Mononuclear cell (primary cell): Measurements from ENCODE around the gene MORN1. TPM values are rescaled to one million over a fixed set of nuclear protein-coding genes. Genes with fewer than 3 reads are reported as not detected.

Experiments used
- H3K27me3 ChIP-seq: 2 replicates; pipeline ENCODE4 v1.6.0; 2011; ENCODE audit warnings: low read length, control low read depth; ENCODE audit not compliant: insufficient read depth
- H3K4me1 ChIP-seq: 2 replicates; pipeline ENCODE4 v1.5.1; 2011; ENCODE audit warnings: mild to moderate bottlenecking, low read length, control low read depth; ENCODE audit not compliant: insufficient read depth
- H3K4me3 ChIP-seq: 2 replicates; pipeline ENCODE4 v1.5.1; 2011; ENCODE audit warnings: mild to moderate bottlenecking, low read length, moderate library complexity
- H3K9me3 ChIP-seq: 2 replicates; pipeline ENCODE4 v1.5.1; 2011; ENCODE audit warnings: low read depth, mild to moderate bottlenecking, control low read depth, low read length
- total RNA-seq: library from RNA; depleted of rRNA; stranded (reverse); fragments of >200 nt; gene quantifications from one replicate; pipeline ENCODE4 v1.2.3, GENCODE V29; 2012

Gene MORN1
- total RNA-seq, 1 donor = 4.2 TPM

DNA sequence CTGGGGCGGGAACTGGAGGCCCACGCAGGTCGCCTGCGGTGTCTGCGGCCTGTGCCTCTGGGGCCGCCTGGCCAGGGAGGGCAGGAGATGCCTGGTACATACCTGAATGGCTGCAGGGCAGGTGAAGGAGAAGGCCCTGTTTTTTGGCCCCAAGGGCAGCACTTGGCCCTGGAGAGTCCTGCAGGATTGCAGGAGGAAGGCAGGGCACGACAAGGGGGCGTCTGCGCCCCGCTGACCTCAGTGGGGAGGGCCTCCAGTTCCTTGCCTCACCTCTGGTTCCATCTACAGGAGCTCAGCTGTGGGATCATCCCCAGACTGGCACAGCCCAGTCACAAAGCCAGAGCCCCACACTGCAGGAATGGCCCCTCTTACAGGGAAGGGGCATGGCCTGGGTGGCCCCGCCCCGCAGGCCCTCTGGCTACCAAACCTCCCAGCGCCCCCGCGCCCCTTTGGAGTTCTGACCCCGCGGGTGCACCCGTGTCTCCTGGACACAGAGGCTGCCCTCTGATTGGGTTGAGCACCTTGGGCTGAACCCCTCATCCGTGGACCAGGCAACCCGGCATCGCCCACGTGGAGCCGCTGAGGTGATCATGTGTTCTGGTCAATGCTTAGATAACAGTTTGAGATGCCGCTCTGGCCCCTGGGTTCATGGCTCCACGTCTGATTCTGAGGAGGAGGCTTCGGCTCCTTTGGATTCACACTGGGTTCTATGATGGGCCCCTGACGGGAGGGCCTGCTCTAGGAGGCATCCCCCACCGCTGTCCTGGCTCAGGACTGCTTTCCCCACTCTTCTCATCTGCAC, 22.3 kb upstream of the MORN1 start:
- Histone ChIP-seq H3K4me1 (peaks cover 51% of the 10 kb centered on the region), H3K4me3 (no peak overlapping the region), H3K9me3 (no peaks in the 10 kb centered on the region), H3K27me3 (no peaks in the 10 kb centered on the region)

DNA sequence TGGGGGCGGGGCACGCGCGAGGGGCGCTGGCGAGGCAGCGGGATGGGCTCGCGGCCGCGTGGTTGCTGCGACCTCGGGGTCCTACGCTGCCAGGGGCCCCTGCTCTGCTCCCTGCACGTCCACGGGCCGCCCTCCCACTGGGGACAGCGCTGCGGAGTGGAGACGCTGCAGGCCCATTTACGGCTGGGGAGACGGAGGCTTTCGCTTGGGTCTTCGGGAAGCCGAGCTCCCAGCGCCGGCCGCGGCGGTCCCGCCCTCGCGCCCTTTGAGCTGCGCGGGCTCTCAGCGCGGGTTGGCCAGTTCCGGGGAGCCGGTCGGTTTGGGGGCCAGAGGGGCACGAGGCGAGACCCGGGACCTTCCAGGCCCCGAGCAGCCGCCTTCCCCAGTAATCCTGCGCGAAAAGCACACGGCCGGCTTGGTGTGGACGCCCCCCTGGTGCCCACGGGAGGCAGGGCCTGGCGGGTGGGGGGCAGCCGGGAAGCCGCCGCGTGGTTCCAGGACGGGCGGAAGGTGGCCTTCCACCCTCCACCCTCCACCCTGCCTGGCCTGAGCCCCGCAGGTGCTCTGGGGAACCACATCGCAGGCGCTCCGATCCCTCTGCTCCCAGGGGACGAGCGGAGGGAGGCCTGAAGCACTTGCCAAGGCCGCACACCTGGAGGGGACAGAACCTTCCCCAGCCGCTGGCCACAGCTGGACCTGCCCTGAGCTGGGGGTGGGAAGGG, 21.6 kb upstream of the MORN1 start:
- H3K9me3 ChIP-seq = no peaks in the 10 kb centered on the region
- H3K27me3 ChIP-seq = no peaks in the 10 kb centered on the region
- peak overlapping the region; percentile 76 for H3K4me3 ChIP-seq
- H3K4me1 ChIP-seq = peaks cover 51% of the 10 kb centered on the region

DNA sequence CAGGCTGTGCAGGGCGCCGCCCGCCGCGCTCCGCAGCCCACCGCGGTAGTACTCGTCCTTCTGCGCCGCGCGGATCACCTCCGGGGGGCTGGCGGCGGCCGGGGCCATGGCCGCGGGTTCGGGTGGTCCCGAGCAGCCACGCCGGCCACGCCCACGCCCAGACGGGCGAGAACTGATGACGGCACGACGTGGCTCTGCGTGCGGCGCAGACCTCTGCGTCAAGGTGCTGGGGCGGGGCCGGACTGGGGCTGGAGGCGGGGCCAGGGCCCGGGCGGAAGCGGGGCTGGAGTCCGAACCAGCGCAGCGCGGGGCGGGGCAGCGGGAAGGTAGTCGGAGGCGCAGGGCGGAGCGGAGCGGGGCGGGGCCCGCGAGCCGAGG, 21.0 kb upstream of the MORN1 start, which contains the start of gene PEX10:
PEX10 (minus strand) TSS at position 170 of the 378 bp plus-strand sequence; CDS start at position 108, 62 bp downstream.
- peak within 1 kb of the TSS; percentile 76 for H3K4me3 ChIP-seq
- peaks cover 51% of the 10 kb centered on the region for H3K4me1 ChIP-seq
- H3K27me3 ChIP-seq = no peaks in the 10 kb centered on the region
- no peaks in the 10 kb centered on the region for H3K9me3 ChIP-seq

DNA sequence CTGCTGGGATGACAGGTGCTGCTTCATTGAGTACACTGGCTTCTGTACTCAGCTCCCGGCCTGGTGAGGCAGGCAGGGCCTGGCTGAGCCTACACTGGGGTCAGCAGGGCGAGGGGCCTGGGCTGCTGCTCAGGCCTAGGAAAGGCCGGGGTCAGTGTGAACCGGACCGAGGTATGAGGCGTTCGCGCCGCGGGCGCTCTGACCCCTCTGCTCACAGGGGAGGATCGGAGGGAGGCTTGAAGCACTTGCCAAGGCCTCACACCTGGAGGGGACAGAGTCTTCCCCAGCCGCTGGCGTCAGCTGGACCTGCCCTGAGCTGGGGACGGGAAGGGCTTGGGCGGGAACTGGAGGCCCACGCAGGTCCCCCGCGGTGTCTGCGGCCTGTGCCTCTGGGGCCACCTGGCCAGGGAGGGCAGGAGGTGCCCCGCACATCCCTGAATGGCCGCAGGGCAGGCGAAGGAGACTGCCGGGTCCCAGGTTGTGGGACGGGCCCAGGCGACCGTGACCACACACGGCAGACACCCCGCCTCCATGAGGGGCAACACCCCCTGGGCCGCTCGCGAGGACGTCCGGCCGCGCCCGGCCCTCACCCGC, 20.5 kb upstream of the MORN1 start:
- Histone ChIP-seq H3K4me3 (peak overlapping the region; percentile 76), H3K27me3 (no peaks in the 10 kb centered on the region), H3K4me1 (peaks cover 48% of the 10 kb centered on the region), H3K9me3 (no peaks in the 10 kb centered on the region)

DNA sequence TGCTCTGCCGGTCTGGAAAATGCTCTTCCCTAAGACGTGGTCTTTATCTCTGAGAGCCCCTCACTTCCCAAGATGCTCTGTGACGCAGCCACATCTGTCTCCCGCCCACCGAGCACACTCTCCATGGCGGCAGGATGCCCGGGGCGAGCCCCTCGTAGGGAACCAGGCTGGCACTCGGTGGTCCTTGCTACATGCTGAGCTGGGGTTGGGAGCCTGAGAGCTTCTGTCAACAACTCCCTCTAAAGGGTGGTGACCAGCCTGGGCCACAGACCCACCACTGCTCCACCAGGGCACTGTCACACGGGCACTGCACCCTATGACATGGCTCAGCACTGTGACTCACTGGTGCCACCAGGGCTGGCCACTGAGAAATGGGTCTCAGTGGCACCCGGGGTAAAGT, 18.4 kb upstream of the MORN1 start:
- H3K4me1 ChIP-seq = peaks cover 28% of the 10 kb centered on the region
- H3K4me3 ChIP-seq = no peak overlapping the region
- H3K27me3 ChIP-seq = no peaks in the 10 kb centered on the region
- H3K9me3 ChIP-seq = no peaks in the 10 kb centered on the region

DNA sequence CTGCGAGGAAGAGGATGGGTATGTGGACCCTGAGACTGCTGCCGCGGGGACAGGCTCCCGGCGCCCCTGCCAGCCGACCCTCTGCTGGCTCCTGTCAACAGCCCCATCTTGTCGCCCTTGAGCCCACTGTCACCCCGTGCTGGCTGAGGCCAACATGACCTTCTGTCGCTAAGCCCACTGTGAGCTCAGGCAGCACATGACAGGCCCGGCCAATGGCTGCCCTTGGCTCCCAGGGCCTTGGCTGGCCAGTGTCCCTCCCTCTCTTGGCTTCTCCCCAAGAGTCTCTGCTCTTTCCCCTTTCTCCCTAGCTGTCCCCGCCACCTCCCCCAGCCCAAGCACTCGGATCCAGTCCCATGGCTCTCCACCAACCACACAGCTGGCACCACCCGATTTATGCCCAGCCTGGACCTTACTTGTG, 17.5 kb upstream of the MORN1 start:
- peaks cover 19% of the 10 kb centered on the region for H3K4me1 ChIP-seq
- no peaks in the 10 kb centered on the region for H3K9me3 ChIP-seq
- H3K27me3 ChIP-seq = no peaks in the 10 kb centered on the region
- H3K4me3 ChIP-seq = no peak overlapping the region

DNA sequence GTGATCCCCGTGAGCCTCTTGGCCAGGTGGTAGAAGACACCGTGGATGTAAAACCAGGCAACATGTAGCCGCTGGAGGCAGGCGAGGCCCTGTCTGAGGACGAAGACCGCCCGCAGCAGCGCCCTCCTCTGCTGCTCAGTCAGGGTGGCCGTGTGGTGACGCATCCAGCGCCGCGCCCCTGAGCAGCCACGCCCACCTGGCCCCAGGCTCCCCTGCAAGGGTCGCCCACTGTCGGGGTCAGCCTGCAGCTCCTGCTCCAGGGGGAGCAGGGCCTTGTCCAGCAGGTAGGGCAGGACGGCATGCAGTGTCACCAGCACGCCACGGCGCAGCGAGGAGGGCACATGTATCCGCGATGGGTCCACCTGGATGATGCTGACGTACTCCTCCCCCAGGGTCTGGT, 17.1 kb upstream of the MORN1 start:
- Histone ChIP-seq H3K27me3 (no peaks in the 10 kb centered on the region), H3K4me1 (peaks cover 15% of the 10 kb centered on the region), H3K9me3 (no peaks in the 10 kb centered on the region), H3K4me3 (no peak overlapping the region)

DNA sequence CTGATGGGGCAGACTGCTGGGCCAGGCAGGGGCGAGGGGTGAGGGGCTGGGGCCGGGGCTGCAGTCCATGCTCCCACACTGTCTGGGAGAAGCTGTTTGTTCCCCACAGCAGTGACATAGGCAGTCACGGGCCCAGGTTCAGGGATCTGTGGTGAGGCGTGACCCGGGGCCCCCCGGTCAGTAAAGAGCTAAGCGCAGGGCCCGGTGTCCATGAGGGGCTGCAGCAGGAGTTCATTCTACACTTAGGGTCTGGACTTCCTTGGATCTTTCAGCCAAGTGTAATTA, 16.6 kb upstream of the MORN1 start:
- H3K4me1 ChIP-seq = peaks cover 10% of the 10 kb centered on the region
- H3K27me3 ChIP-seq = no peaks in the 10 kb centered on the region
- H3K4me3 ChIP-seq = no peak overlapping the region
- no peaks in the 10 kb centered on the region for H3K9me3 ChIP-seq

DNA sequence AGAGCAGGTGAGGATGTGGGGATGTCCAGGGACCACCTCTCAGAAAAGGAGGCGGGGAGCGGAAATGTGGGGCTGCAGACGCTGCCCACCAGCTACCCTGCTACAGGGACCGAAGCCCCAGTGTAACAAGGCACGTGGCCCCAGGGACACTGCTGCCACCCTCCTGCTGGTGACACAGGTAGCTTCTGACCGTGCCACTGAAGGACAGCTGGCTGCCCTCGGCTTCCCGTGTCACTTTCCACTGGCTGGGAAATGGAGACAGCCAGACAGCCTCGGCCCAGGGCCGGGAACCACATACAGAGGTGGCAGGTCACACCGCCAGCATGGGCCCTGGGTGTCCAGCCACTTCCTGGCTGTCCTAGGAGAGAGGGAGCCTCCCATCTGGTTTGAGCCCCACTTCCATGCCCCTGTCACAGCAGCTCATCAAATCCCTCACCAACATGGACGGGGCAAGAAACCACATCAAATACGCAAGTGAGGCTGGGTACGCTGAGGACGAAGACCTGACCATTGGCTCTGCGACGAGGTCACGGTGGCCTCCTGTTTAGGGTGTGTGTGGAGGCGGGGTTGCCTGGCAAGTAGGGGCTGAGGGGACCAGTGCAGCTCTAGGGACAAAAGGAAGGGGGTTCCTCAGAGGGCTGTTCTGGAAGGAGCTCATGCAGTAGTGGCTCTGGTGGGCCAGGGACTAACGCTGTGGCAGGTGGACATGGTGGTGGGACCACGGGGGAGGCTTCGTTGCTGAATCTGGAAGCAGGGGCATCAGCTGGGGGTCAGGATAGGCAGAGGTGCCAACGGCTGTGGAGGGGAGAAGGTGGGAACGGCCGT, 16.0 kb upstream of the MORN1 start:
- Histone ChIP-seq H3K4me3 (no peak overlapping the region), H3K9me3 (no peaks in the 10 kb centered on the region), H3K4me1 (peaks cover 7% of the 10 kb centered on the region), H3K27me3 (no peaks in the 10 kb centered on the region)

DNA sequence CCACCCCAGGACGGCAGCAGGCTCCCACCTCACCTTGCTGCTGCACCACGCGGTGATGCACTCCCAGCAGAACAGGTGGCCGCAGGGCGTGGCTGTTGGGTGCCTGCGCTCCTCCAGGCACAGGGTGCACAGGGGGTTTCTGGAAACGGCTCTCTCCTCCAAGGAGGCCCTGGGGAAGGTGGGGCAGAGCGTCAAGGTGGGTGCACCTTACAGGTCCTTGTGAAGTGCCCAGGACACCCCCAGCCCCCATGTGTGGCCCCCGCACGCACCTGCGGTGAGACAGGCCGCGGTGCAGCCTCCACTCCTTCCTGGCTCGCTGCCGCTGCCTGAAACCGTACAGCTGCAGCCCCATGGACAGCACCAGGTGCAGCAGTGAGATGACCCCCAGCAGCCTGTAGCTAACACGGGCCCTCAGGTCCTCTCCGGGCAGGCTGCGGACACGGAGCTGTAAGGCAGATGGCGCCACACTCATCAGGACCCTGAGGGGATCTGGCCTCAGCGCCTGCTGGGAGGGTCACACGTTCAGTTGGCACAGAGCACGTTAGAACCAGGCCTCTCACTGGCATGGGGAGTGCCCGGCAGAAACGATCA, 15.2 kb upstream of the MORN1 start:
- Histone ChIP-seq H3K4me1 (peaks cover 2% of the 10 kb centered on the region), H3K27me3 (no peaks in the 10 kb centered on the region), H3K9me3 (no peaks in the 10 kb centered on the region), H3K4me3 (no peak overlapping the region)

DNA sequence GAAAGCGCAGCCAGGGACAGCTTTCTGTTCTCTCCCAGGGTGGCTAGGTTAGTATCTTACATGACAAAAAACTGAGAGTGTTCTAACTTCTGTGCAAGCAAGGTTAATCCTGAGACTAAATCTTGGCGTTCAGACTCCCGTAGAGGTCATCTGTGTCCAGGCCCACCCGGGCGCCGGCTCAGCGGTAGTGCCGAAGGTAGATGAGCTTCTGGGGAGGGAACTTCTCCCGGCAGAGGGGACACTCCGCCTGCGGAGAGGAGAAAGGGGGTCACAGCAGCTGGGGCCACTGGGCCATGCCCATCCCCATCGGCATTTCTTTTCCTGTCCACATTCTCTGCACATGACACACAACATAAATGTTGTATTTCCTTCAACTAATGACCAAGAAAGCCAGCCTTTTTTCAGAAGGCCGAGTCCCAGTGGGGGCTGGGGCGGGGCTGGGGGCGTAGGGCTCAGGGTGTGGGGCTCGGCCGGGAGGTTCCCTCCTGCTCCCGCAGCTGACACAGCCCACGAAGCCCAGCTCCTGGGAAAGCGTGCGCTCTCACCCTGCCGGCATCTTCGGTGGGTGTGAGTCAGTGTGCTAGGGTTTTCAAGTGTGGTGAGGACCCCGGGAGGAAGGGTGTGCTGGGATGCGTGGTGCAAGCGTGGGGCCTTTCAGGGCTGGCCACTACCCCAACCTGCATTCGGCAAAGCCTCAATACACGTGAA, 14.4 kb upstream of the MORN1 start:
- Histone ChIP-seq H3K4me1 (no peaks in the 10 kb centered on the region), H3K4me3 (no peak overlapping the region), H3K9me3 (no peaks in the 10 kb centered on the region), H3K27me3 (no peaks in the 10 kb centered on the region)

DNA sequence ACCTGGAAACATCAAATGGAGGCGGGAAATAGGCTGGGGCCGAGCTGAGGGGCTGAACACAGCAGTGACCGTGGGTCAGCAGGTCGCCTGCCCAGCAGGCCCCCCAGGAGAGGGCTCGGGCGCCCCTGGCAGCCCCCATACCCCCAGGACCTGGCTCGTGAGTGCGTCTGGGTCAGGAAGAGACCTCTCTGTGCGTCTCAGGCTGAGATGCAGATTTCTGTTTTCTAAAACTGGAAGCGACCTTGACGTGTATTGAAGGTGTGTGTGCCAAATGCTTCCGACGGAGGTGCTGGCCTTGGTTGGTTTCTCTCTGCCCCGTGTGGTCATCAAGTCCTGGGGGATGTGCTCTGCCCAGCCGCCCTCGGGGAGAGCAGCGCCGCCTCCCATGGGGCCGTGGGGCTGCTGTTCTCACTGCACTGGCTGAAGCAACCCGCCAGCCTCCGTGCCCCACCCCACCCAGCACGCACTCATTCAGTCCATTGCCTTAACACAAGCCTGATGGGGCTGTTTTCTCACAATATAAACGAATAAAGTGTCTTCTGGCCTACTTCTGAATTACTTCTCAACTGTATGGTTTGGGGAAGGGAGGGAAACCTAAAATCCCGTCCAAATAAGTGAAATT, 13.6 kb upstream of the MORN1 start:
- no peaks in the 10 kb centered on the region for H3K4me1 ChIP-seq
- H3K4me3 ChIP-seq = no peak overlapping the region
- H3K9me3 ChIP-seq = no peaks in the 10 kb centered on the region
- H3K27me3 ChIP-seq = no peaks in the 10 kb centered on the region

DNA sequence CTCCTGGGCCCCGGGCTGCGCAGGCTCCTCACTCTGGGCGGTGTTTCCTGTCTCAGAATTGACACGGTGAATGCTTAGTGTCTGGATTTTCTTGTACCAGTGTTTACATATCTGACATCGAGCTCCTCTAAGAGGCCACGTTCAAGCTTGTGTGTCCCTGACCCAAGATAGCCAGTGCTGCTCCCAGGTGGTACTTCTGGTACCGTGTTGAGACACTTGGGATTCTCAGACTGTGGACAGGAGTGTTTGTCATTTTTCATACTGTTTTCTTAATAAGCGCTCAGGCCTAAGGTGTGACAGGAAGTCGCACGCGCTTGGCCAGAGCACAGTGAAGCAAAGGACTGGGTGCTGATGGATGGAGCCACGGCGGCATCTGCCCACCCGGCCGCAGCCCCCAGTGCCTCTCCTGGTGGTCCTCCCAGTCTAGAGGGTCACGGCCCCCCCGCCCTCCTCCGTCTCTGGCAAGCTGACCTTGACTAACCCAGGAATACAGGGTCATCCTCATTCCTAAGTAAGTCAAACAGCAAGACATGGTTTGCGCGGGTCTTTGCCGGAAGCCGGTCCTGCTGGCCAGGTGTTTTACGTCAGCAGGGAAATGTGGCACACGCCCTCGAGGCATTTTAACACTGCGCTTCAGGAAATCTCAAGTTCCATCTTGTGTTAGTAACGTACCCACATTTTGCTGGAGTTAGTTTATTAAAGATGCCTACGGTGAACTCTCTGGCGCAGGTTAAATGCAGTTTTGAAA, 13.0 kb upstream of the MORN1 start:
- H3K27me3 ChIP-seq = no peaks in the 10 kb centered on the region
- no peak overlapping the region for H3K4me3 ChIP-seq
- H3K4me1 ChIP-seq = no peaks in the 10 kb centered on the region
- H3K9me3 ChIP-seq = no peaks in the 10 kb centered on the region
